Measurements from ENCODE around the gene KDM3B. TPM values are rescaled to one million over a fixed set of nuclear protein-coding genes. Genes with fewer than 3 reads are reported as not detected.
A peak's percentile ranks its signal among the peaks of the same experiment; 100 is the strongest.

The KDM3B gene
- polyA plus RNA-seq, 1 of the 3 experiments (the other 2 are of a cell fraction) = 22.4 TPM

DNA sequence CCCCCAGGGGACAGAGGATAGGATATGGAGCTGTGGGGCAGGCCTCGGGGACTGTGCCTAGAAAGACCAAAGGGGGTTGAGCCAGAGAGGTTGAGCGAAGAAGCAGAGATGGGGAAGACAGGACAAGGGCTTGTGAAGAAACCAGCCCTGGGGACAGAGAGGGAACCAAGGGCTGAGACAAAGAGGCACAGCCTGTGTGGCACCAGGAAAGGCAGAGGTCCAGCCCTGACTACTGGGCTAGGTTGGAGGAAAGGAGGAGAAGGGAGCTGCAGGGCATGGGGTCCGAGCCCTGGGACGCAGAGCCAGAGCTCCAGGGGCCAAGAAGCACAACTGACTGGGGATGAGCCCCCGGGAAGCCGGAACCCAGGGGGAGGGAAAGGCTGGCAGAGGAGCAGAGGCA is 95.6 kb downstream of the KDM3B start:
- H3K79me2 ChIP-seq (ENCODE audit: insufficient read depth) = no peaks in the 10 kb centered on the region
- H3K4me3 ChIP-seq (ENCODE audit: low read depth in 2 of 2, low read length in 1 of 2) = no peak overlapping the region
- no peaks in the 10 kb centered on the region for H3K9me3 ChIP-seq
- H3K27ac ChIP-seq (ENCODE audit: low read depth in 2 of 2, low read length in 1 of 2) = no peak overlapping the region
- H2AFZ ChIP-seq (ENCODE audit: low read depth) = no peak overlapping the region
- CTCF ChIA-PET = interaction anchor here (0.8 to 6.1 kb wide), 8 partner anchors 10 to 344 kb away, joined by 3 to 167 read pairs (median 25); partner anchors contain the start of genes EGR1, ETF1 and REEP2
- 85% methylated on average over 6 of the region's 6 CpGs for WGBS (ENCODE audit: low lambda C conversion rate)
- DNase-seq = no peak
- no peaks in the 10 kb centered on the region for H3K27me3 ChIP-seq (ENCODE audit: insufficient read depth)
- H3K9me2 ChIP-seq = no peaks in the 10 kb centered on the region
- peaks cover 13 to 19% of the 10 kb centered on the region in 2 experiments; a peak in 3 of 4 replicates for H3K4me1 ChIP-seq (ENCODE audit: control insufficient read depth in 1 of 2, insufficient read depth in 2 of 2, low read depth in 1 of 2, low read length in 1 of 2)
- no peaks in the 10 kb centered on the region for H3K36me3 ChIP-seq (replicated peaks in 1 of 2; ENCODE audit: control insufficient read depth in 1 of 2, insufficient read depth in 2 of 2, low read length in 1 of 2)
- no peaks in the 10 kb centered on the region for H4K20me1 ChIP-seq (ENCODE audit: insufficient read depth)
- H3F3A ChIP-seq (replicated peaks; ENCODE audit: insufficient read depth) = no peaks in the 10 kb centered on the region
- H3K9ac ChIP-seq = no peak overlapping the region
- POLR2A ChIA-PET = interaction anchor here (1.1 to 3.7 kb wide), 4 partner anchors 10 to 95 kb away, joined by 3 to 20 read pairs (median 10); partner anchors contain the start of genes EGR1, ETF1 and REEP2
- TF ChIP-seq EP300 (IDR thresholded peaks at IDR 0.05; ENCODE audit: borderline replicate concordance in 1 of 2, low read depth in 1 of 2, low read length in 1 of 2) = no peak
- TF ChIP-seq, protein P1, sequence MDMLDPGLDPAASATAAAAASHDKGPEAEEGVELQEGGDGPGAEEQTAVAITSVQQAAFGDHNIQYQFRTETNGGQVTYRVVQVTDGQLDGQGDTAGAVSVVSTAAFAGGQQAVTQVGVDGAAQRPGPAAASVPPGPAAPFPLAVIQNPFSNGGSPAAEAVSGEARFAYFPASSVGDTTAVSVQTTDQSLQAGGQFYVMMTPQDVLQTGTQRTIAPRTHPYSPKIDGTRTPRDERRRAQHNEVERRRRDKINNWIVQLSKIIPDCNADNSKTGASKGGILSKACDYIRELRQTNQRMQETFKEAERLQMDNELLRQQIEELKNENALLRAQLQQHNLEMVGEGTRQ (IDR thresholded peaks at IDR 0.05; ENCODE audit: borderline replicate concordance, low read depth, low read length) = no peak
- TF ChIP-seq, protein P2, sequence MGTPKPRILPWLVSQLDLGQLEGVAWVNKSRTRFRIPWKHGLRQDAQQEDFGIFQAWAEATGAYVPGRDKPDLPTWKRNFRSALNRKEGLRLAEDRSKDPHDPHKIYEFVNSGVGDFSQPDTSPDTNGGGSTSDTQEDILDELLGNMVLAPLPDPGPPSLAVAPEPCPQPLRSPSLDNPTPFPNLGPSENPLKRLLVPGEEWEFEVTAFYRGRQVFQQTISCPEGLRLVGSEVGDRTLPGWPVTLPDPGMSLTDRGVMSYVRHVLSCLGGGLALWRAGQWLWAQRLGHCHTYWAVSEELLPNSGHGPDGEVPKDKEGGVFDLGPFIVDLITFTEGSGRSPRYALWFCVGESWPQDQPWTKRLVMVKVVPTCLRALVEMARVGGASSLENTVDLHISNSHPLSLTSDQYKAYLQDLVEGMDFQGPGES (IDR thresholded peaks at IDR 0.05; ENCODE audit: low read depth, low read length) = no peak
- TF ChIP-seq, protein P3, sequence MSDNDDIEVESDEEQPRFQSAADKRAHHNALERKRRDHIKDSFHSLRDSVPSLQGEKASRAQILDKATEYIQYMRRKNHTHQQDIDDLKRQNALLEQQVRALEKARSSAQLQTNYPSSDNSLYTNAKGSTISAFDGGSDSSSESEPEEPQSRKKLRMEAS (IDR thresholded peaks at IDR 0.05; ENCODE audit: low read depth) = no peak
- no peak overlapping the region for H3K4me2 ChIP-seq

DNA sequence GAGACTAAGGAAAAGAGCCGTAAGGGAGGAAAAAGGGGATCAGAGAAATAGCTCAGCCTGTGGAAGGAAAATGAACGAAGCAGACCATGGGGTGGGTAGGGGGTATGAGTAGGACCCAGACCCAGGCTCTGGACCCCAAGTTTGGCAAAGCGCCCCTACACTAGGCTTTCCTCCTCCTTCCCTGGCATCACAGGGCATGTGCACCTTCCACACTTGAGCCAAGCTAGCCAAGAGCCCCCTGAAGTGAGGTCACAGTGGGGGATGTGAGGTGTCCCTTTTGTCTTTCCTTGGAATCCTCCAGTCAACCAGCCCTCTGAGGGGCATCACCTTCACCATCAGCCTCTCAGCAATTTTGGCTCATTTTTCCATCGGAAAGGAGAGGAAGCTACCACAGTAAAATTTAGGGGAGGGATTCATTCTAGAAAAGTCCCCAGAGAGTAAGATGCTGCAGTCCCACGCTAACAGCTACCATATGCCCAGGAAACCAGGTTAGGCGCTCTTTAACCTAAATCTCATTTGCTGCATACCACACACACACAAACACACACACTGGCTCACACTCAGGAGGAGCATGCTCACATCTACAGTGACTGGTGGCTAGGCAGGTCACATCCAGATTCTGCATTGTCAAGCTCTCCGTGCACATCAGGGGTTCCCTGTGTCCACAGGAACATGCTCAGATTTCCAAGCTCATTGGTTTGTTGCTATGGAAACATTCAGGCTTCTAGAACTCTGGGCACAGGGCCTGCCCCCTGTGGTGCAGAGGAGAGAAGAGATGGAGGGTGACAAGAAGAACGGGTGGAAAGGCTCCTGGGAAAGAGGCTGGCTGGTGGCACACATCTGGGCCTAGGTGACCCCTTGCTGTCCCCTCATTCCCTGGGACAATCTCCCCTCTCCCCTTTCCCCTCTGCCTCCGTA is 96.3 kb downstream of the KDM3B start:
- no peak overlapping the region for H3K4me3 ChIP-seq (ENCODE audit: low read depth in 2 of 2, low read length in 1 of 2)
- H3K9me3 ChIP-seq = no peaks in the 10 kb centered on the region
- no peak overlapping the region; a peak in 1 of 4 replicates for H3K27ac ChIP-seq (ENCODE audit: low read depth in 2 of 2, low read length in 1 of 2)
- no peak overlapping the region for H3K9ac ChIP-seq
- no peak for TF ChIP-seq YY1 (IDR thresholded peaks at IDR 0.05; ENCODE audit: low read depth)
- no peak for TF ChIP-seq POLR2AphosphoS5 (IDR thresholded peaks at IDR 0.05; ENCODE audit: low read depth, low read length)
- TF ChIP-seq MEF2A (IDR thresholded peaks at IDR 0.05; ENCODE audit: borderline replicate concordance, low read depth) = no peak
- no peak for TF ChIP-seq CHD2 (IDR thresholded peaks at IDR 0.05; ENCODE audit: low read length, partially characterized antibody)
- TF ChIP-seq, protein P4, sequence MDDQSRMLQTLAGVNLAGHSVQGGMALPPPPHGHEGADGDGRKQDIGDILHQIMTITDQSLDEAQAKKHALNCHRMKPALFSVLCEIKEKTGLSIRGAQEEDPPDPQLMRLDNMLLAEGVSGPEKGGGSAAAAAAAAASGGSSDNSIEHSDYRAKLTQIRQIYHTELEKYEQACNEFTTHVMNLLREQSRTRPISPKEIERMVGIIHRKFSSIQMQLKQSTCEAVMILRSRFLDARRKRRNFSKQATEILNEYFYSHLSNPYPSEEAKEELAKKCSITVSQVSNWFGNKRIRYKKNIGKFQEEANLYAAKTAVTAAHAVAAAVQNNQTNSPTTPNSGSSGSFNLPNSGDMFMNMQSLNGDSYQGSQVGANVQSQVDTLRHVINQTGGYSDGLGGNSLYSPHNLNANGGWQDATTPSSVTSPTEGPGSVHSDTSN (IDR thresholded peaks at IDR 0.05) = no peak
- no peak for TF ChIP-seq FOXM1 (IDR thresholded peaks at IDR 0.05; ENCODE audit: low read depth)
- TF ChIP-seq SIN3A (IDR thresholded peaks at IDR 0.05; ENCODE audit: borderline replicate concordance, low read depth, low read length) = no peak
- no peak overlapping the region for H2AFZ ChIP-seq (ENCODE audit: low read depth)
- H3K79me2 ChIP-seq (ENCODE audit: insufficient read depth) = no peaks in the 10 kb centered on the region
- peak overlapping the region; percentile 61; the same call in 1 of the 2 replicates for H3K4me2 ChIP-seq
- no peaks in the 10 kb centered on the region for H3F3A ChIP-seq (replicated peaks; ENCODE audit: insufficient read depth)
- H3K27me3 ChIP-seq (ENCODE audit: insufficient read depth) = no peaks in the 10 kb centered on the region
- ChIA-PET CTCF (interaction anchor here (0.7 to 6.1 kb wide), 33 partner anchors 10 to 377 kb away, joined by 3 to 167 read pairs (median 5); partner anchors contain the start of genes EGR1, ETF1, KDM3B and REEP2), POLR2A (interaction anchor here (1.1 to 3.7 kb wide), 5 partner anchors 10 to 94 kb away, joined by 3 to 20 read pairs (median 6); partner anchors contain the start of genes EGR1, ETF1 and REEP2)
- H4K20me1 ChIP-seq (ENCODE audit: insufficient read depth) = no peaks in the 10 kb centered on the region
- H3K4me1 ChIP-seq (ENCODE audit: control insufficient read depth in 1 of 2, insufficient read depth in 2 of 2, low read depth in 1 of 2, low read length in 1 of 2) = peaks cover 13 to 19% of the 10 kb centered on the region in 2 experiments; a peak in 3 of 4 replicates
- no peaks in the 10 kb centered on the region for H3K36me3 ChIP-seq (replicated peaks in 1 of 2; ENCODE audit: control insufficient read depth in 1 of 2, insufficient read depth in 2 of 2, low read length in 1 of 2)
- DNase-seq = peak; percentile 62
- WGBS (ENCODE audit: low lambda C conversion rate) = 73% methylated on average over 9 of the region's 9 CpGs
- H3K9me2 ChIP-seq = no peaks in the 10 kb centered on the region

Measured in SK-N-SH (cell line).